GM12878 (cell line): ENCODE results near the gene TMEM11. TPM values are rescaled to one million over a fixed set of nuclear protein-coding genes. Genes with fewer than 3 reads are reported as not detected.

Experiments
- ATAC-seq: fragments of 200-7000 bp; cut with Tn5 transposase; 3 replicates; pipeline ENCODE4 v1.9.1; 2020; ENCODE audit warnings: mild to moderate bottlenecking, moderate library complexity
- BruUV-seq: library from RNA; stranded (reverse); fragments of 400-500 nt; replicated peaks from 2 replicates; lab custom pipeline; 2021; lab: Mats Ljungman, UMichigan
- CTCF ChIA-PET: fragments of 300-600 bp; sonication (Branson Sonifier 250); formaldehyde crosslinking; extraction: SDS; loops from one replicate; lab custom pipeline; 2021; ENCODE audit warnings: inconsistent platforms; lab: Yijun Ruan, JAX
- POLR2A ChIA-PET: fragments of 350-600 bp; formaldehyde crosslinking; extraction: SDS; loops from one replicate; lab custom pipeline; 2021; ENCODE audit warnings: inconsistent platforms; lab: Charles Lee
- RAD21 ChIA-PET: fragments of 300-600 bp; sonication (Branson Sonifier 250); formaldehyde crosslinking; loops from one replicate; lab custom pipeline; 2023; ENCODE audit warnings: antibody characterized with exemption; ENCODE audit not compliant: unreplicated experiment; lab: Charles Lee
- SMC1A ChIA-PET: fragments of 300-600 bp; sonication (Branson Sonifier 250); formaldehyde crosslinking; loops from one replicate; lab custom pipeline; 2023; ENCODE audit not compliant: unreplicated experiment, uncharacterized antibody; lab: Charles Lee
- DNase-seq: peaks from one replicate; pipeline ENCODE4 v3.0.0-alpha.2; 2011; ENCODE audit warnings: low read depth, low spot score
- FAIRE-seq: peaks from 3 replicates; lab custom pipeline; 2011; peaks lifted over from hg19 to GRCh38; lab: Jason Lieb, UNC
- H2AFZ ChIP-seq: 2 replicates; pipeline ENCODE4 v1.6.0; 2011; ENCODE audit warnings: low read depth, low read length, control low read depth; ENCODE audit not compliant: control insufficient read depth
- H3K27ac ChIP-seq: 2 replicates; pipeline ENCODE4 v1.5.1; 2011; ENCODE audit warnings: control low read depth; ENCODE audit not compliant: control insufficient read depth, insufficient read depth
- H3K27me3 ChIP-seq, 2 experiments: replicated peaks in 1 of 2; 2 replicates each; pipeline versions ENCODE4 v1.6.0 to v1.6.1; 2011; ENCODE audit warnings: low read length in 1 of 2; ENCODE audit not compliant: control insufficient read depth in 2 of 2, insufficient read depth in 2 of 2
- H3K36me3 ChIP-seq, 2 experiments: 2 replicates each; pipeline ENCODE4 v1.5.1; 2011; ENCODE audit warnings: low read length in 1 of 2; ENCODE audit not compliant: control insufficient read depth in 2 of 2, insufficient read depth in 2 of 2
- H3K4me1 ChIP-seq: 2 replicates; pipeline ENCODE4 v1.6.1; 2011; ENCODE audit warnings: mild to moderate bottlenecking, low read length, moderate library complexity, mixed read lengths; ENCODE audit not compliant: control insufficient read depth, insufficient read depth
- H3K4me2 ChIP-seq: 2 replicates; pipeline ENCODE4 v1.6.0; 2011; ENCODE audit warnings: control low read depth; ENCODE audit not compliant: control insufficient read depth, insufficient read depth
- H3K4me3 ChIP-seq: fragments of 200-600 bp; sonication (generic); 2 replicates; pipeline ENCODE4 v1.5.1; 2016
- H3K79me2 ChIP-seq: 2 replicates; pipeline ENCODE4 v1.6.0; 2011; ENCODE audit warnings: low read length; ENCODE audit not compliant: control insufficient read depth, insufficient read depth
- H3K9ac ChIP-seq: 2 replicates; pipeline ENCODE4 v1.8.0; 2011; ENCODE audit warnings: low read length, control low read depth, mixed read lengths; ENCODE audit not compliant: control insufficient read depth, insufficient read depth
- H3K9me3 ChIP-seq: replicated peaks from 3 replicates; pipeline ENCODE4 v1.5.1; 2011; ENCODE audit warnings: mild to moderate bottlenecking, low read length; ENCODE audit not compliant: control insufficient read depth, insufficient read depth
- H4K20me1 ChIP-seq: 2 replicates; pipeline ENCODE4 v1.6.0; 2011; ENCODE audit not compliant: control insufficient read depth, insufficient read depth
- MYC ChIP-seq: IDR thresholded peaks from 2 replicates; pipeline ENCODE4 v1.6.1; 2011; ENCODE audit warnings: mild to moderate bottlenecking, low read length, moderate library complexity, inconsistent platforms; ENCODE audit not compliant: insufficient read depth, insufficient replicate concordance, insufficient read length, severe bottlenecking
- RB1 ChIP-seq: fragments of 450-650 bp; formaldehyde crosslinking; IDR thresholded peaks from 2 replicates; pipeline ENCODE4 v1.6.1; 2017; ENCODE audit warnings: mild to moderate bottlenecking, borderline replicate concordance
- RUNX3 ChIP-seq: IDR thresholded peaks from 2 replicates; pipeline ENCODE4 v1.6.1; 2012; ENCODE audit warnings: low read length, inconsistent platforms
- SIX5 ChIP-seq: IDR thresholded peaks from 2 replicates; pipeline ENCODE4 v1.6.1; 2011; ENCODE audit warnings: mild to moderate bottlenecking, low read depth, low read length, moderate library complexity; ENCODE audit not compliant: severe bottlenecking
- WGBS: methylation state at CpG from one replicate; pipeline ENCODE4 v1.1.6; 2016; ENCODE audit warnings: low lambda C conversion rate; ENCODE audit not compliant: insufficient replicate concordance, insufficient coverage; ENCODE audit errors: missing lambda C conversion rate; 5-methylcytosine and 5-hydroxymethylcytosine counted together
- in situ Hi-C: fragments of 300-500 bp; cut with MboI; formaldehyde crosslinking; loops from 9 replicates; pipeline ENCODE4 v1.14.3; 2018; ENCODE audit warnings: mixed read lengths
- intact Hi-C: fragments of 100-400 bp; cut with micrococcal nuclease; formaldehyde crosslinking; loops from one replicate; pipeline ENCODE4 v1.14.2; 2022; ENCODE audit not compliant: unreplicated experiment
- polyA plus RNA-seq, 11 experiments: library from polyadenylated mRNA; depleted of rRNA in 4 of 11; unstranded in 6 of 11; stranded (reverse) in 5 of 11; fragments of >200 nt; fragmentation: Nextera tagmentation in 4 of 11; fragmentation: Illumina TruSeq in 1 of 11; extraction: Ambion mirVana in 4 of 11; extraction: Trizol in 1 of 11; gene quantifications; 1 replicate in 1 of 11; 2 replicates in 10 of 11; pipeline versions ENCODE4 v1.2.1 to v1.2.3, GENCODE V29; 2011 to 2016; ENCODE audit warnings: inconsistent platforms in 2 of 11, missing spikeins in 2 of 11, low read depth in 1 of 11
- small RNA-seq: library from RNA; depleted of rRNA; stranded (forward); fragments of <200 nt; gene quantifications from one replicate; pipeline ENCODE3, GENCODE V24; 2014
- total RNA-seq, 4 experiments: library from RNA; depleted of rRNA in 3 of 4; stranded (reverse); fragments of >200 nt in 3 of 4; fragmentation: Illumina TruSeq in 1 of 4; extraction: Trizol in 1 of 4; gene quantifications; 2 replicates each; pipeline versions ENCODE4 v1.2.1 to v1.2.3, GENCODE V29; 2013 to 2021
- TF ChIP-seq, protein P1 (sequence below): fragments of 150-350 bp; IDR thresholded peaks from 2 replicates; pipeline ENCODE4 v1.6.1; 2014; ENCODE audit warnings: mild to moderate bottlenecking, low read depth, low read length

Gene TMEM11
- total and polyA plus RNA-seq, 10 of the 15 experiments (the other 5 are each of a cell fraction or from before 2014, with no cell fraction given): 14.4 to 63.4 (median 27.2) TPM

DNA sequence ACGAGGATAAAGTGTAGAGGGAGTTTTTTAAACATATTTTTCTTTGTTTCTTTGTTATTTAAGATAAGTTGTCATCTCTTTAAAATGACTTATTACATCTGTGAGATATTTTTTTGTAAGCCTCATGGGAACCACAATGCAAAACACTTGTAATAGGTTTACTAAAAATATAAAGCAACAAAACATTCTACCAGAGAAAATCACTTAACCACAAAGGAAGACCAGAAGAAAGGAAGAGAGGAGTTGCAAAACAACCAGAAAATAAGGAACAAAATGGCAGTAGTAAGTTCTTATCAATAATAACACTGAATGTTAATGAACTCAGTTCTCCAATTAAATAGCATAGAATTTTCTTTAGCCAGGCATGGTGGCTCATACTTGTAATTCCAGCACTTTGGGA, 64.3 kb downstream of the TMEM11 start:
- Histone ChIP-seq H4K20me1 (no peaks in the 10 kb centered on the region), H3K79me2 (no peaks in the 10 kb centered on the region), H3K27ac (no peak overlapping the region), H3K9me3 (peaks cover 6% of the 10 kb centered on the region; the same call in 2 of the 3 replicates), H3K9ac (no peak overlapping the region), H2AFZ (no peak overlapping the region), H3K27me3 (no peaks in the 10 kb centered on the region), H3K4me1 (no peaks in the 10 kb centered on the region), H3K4me3 (no peak overlapping the region), H3K36me3 (no peaks in the 10 kb centered on the region; a peak in 2 of 4 replicates), H3K4me2 (no peak overlapping the region)
- ChIA-PET CTCF (no interaction called here), RAD21 (no interaction called here), SMC1A (no interaction called here), POLR2A (no interaction called here)
- FAIRE-seq: no peak
- in situ Hi-C loops: no loop called here
- WGBS: 4% methylated on average over 1 of the region's 1 CpG
- intact Hi-C loops: no loop called here
- TF ChIP-seq RUNX3: no peak
- TF ChIP-seq SIX5: no peak
- no peak for TF ChIP-seq MYC
- TF ChIP-seq, protein P1, sequence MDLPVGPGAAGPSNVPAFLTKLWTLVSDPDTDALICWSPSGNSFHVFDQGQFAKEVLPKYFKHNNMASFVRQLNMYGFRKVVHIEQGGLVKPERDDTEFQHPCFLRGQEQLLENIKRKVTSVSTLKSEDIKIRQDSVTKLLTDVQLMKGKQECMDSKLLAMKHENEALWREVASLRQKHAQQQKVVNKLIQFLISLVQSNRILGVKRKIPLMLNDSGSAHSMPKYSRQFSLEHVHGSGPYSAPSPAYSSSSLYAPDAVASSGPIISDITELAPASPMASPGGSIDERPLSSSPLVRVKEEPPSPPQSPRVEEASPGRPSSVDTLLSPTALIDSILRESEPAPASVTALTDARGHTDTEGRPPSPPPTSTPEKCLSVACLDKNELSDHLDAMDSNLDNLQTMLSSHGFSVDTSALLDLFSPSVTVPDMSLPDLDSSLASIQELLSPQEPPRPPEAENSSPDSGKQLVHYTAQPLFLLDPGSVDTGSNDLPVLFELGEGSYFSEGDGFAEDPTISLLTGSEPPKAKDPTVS: no peak
- no peak for TF ChIP-seq RB1
- DNase-seq: no peak
- ATAC-seq: no peak
- BruUV-seq: no TSS peak

Small RNA genes within 50 kb of the gene (small RNA-seq; reads per million reads assigned to genes)
- not detected for gene RN7SL426P

Other genes starting within 250 kb of the TMEM11 start
- 130 and 140 TPM in 2 replicates for gene USP22, start 171.2 kb downstream of the TMEM11 start, total RNA-seq (2014; rRNA removed)
- gene USP22, start 171.2 kb downstream of the TMEM11 start, total RNA-seq (2014; rRNA removed; fragmentation: Illumina TruSeq; extraction: Trizol): 78.0 and 82.1 TPM in 2 replicates
- gene USP22, start 171.2 kb downstream of the TMEM11 start, total RNA-seq (2021): 200 and 218 TPM in 2 replicates
- gene USP22, start 171.2 kb downstream of the TMEM11 start, polyA plus RNA-seq (2011; rRNA removed): 62.7 and 113 TPM in 2 replicates
- 101 and 114 TPM in 2 replicates for gene USP22, start 171.2 kb downstream of the TMEM11 start, polyA plus RNA-seq (2014; fragmentation: Illumina TruSeq; extraction: Trizol)
- gene USP22, start 171.2 kb downstream of the TMEM11 start, polyA plus RNA-seq (2014; fragmentation: Nextera tagmentation; extraction: Ambion mirVana): 10 to 100 TPM; 10.8 to 11.6 TPM
- gene USP22, start 171.2 kb downstream of the TMEM11 start, polyA plus RNA-seq (2014; rRNA removed): 106 and 116 TPM in 2 replicates
- 10 to 100 TPM; 85.6 to 91.9 TPM for gene USP22, start 171.2 kb downstream of the TMEM11 start, polyA plus RNA-seq (2016; fragmentation: Nextera tagmentation; extraction: Ambion mirVana)
- 19.6 and 22.2 TPM in 2 replicates for gene DHRS7B, start 87.2 kb downstream of the TMEM11 start, total RNA-seq (2014; rRNA removed)
- gene DHRS7B, start 87.2 kb downstream of the TMEM11 start, total RNA-seq (2014; rRNA removed; fragmentation: Illumina TruSeq; extraction: Trizol): 16.8 and 18.9 TPM in 2 replicates
- gene DHRS7B, start 87.2 kb downstream of the TMEM11 start, total RNA-seq (2021): 15.9 and 17.1 TPM in 2 replicates
- gene DHRS7B, start 87.2 kb downstream of the TMEM11 start, polyA plus RNA-seq (2011; rRNA removed): 16.0 and 23.7 TPM in 2 replicates
- 11.1 and 13.4 TPM in 2 replicates for gene DHRS7B, start 87.2 kb downstream of the TMEM11 start, polyA plus RNA-seq (2014; fragmentation: Illumina TruSeq; extraction: Trizol)
- 10 to 100 TPM; 24.3 to 32.7 TPM for gene DHRS7B, start 87.2 kb downstream of the TMEM11 start, polyA plus RNA-seq (2014; fragmentation: Nextera tagmentation; extraction: Ambion mirVana)
- gene DHRS7B, start 87.2 kb downstream of the TMEM11 start, polyA plus RNA-seq (2014; rRNA removed): 21.0 and 22.1 TPM in 2 replicates
- gene DHRS7B, start 87.2 kb downstream of the TMEM11 start, polyA plus RNA-seq (2016; fragmentation: Nextera tagmentation; extraction: Ambion mirVana): 10 to 100 TPM; 34.5 to 35.6 TPM
- 0.05 and 0.17 TPM in 2 replicates for gene NATD1, start 39.2 kb upstream of the TMEM11 start, total RNA-seq (2014; rRNA removed)
- 0.05 and 0.09 TPM in 2 replicates for gene NATD1, start 39.2 kb upstream of the TMEM11 start, total RNA-seq (2014; rRNA removed; fragmentation: Illumina TruSeq; extraction: Trizol)
- gene NATD1, start 39.2 kb upstream of the TMEM11 start, total RNA-seq (2021): 0.33 and 0.35 TPM in 2 replicates
- 0.19 and 0.33 TPM in 2 replicates for gene NATD1, start 39.2 kb upstream of the TMEM11 start, polyA plus RNA-seq (2011; rRNA removed)
- 0.08 and 0.21 TPM in 2 replicates for gene NATD1, start 39.2 kb upstream of the TMEM11 start, polyA plus RNA-seq (2014; fragmentation: Illumina TruSeq; extraction: Trizol)
- gene NATD1, start 39.2 kb upstream of the TMEM11 start, polyA plus RNA-seq (2014; fragmentation: Nextera tagmentation; extraction: Ambion mirVana): under 1 TPM; 0.02 TPM
- gene NATD1, start 39.2 kb upstream of the TMEM11 start, polyA plus RNA-seq (2014; rRNA removed): 0.31 and 0.47 TPM in 2 replicates
- under 1 TPM; 0.13 TPM for gene NATD1, start 39.2 kb upstream of the TMEM11 start, polyA plus RNA-seq (2016; fragmentation: Nextera tagmentation; extraction: Ambion mirVana)
- gene MAP2K3, start 70.5 kb upstream of the TMEM11 start, total RNA-seq (2014; rRNA removed): 14.4 and 15.0 TPM in 2 replicates
- 8.6 and 10.0 TPM in 2 replicates for gene MAP2K3, start 70.5 kb upstream of the TMEM11 start, total RNA-seq (2014; rRNA removed; fragmentation: Illumina TruSeq; extraction: Trizol)
- 38.6 and 39.4 TPM in 2 replicates for gene MAP2K3, start 70.5 kb upstream of the TMEM11 start, total RNA-seq (2021)
- gene MAP2K3, start 70.5 kb upstream of the TMEM11 start, polyA plus RNA-seq (2011; rRNA removed): 13.3 and 16.6 TPM in 2 replicates
- 6.3 and 20.6 TPM in 2 replicates for gene MAP2K3, start 70.5 kb upstream of the TMEM11 start, polyA plus RNA-seq (2014; fragmentation: Illumina TruSeq; extraction: Trizol)
- gene MAP2K3, start 70.5 kb upstream of the TMEM11 start, polyA plus RNA-seq (2014; fragmentation: Nextera tagmentation; extraction: Ambion mirVana): 1 to 10 TPM in 1 of 2 experiments, under 1 TPM in 1; 0.71 to 3.8 TPM
- 30.4 and 33.1 TPM in 2 replicates for gene MAP2K3, start 70.5 kb upstream of the TMEM11 start, polyA plus RNA-seq (2014; rRNA removed)
- gene MAP2K3, start 70.5 kb upstream of the TMEM11 start, polyA plus RNA-seq (2016; fragmentation: Nextera tagmentation; extraction: Ambion mirVana): 10 to 100 TPM; 37.1 to 38.6 TPM
- gene KCNJ12, start 162.2 kb upstream of the TMEM11 start, total RNA-seq (2014; rRNA removed): 0.11 and 0.17 TPM in 2 replicates
- 0.05 and 0.09 TPM in 2 replicates for gene KCNJ12, start 162.2 kb upstream of the TMEM11 start, total RNA-seq (2014; rRNA removed; fragmentation: Illumina TruSeq; extraction: Trizol)
- 0.21 and 0.32 TPM in 2 replicates for gene KCNJ12, start 162.2 kb upstream of the TMEM11 start, total RNA-seq (2021)
- gene KCNJ12, start 162.2 kb upstream of the TMEM11 start, polyA plus RNA-seq (2011; rRNA removed): 0.05 TPM in 1 of 2 replicates, not detected in the other
- gene KCNJ12, start 162.2 kb upstream of the TMEM11 start, polyA plus RNA-seq (2014; fragmentation: Illumina TruSeq; extraction: Trizol): 0.03 and 0.04 TPM in 2 replicates
- not detected for gene KCNJ12, start 162.2 kb upstream of the TMEM11 start, polyA plus RNA-seq (2014; fragmentation: Nextera tagmentation; extraction: Ambion mirVana)
- 0.13 and 0.15 TPM in 2 replicates for gene KCNJ12, start 162.2 kb upstream of the TMEM11 start, polyA plus RNA-seq (2014; rRNA removed)
- under 1 TPM in 1 of 2 experiments, not detected in 1; 0.07 TPM for gene KCNJ12, start 162.2 kb upstream of the TMEM11 start, polyA plus RNA-seq (2016; fragmentation: Nextera tagmentation; extraction: Ambion mirVana)